HG03196 (cell line): Measurements from ENCODE around the gene MAPKAPK3.

Experiments used
- ATAC-seq: cut with Tn5 transposase; IDR thresholded peaks from one replicate; pipeline ENCODE4 v1.9.1; 2021; ENCODE audit not compliant: unreplicated experiment

Gene MAPKAPK3

DNA sequence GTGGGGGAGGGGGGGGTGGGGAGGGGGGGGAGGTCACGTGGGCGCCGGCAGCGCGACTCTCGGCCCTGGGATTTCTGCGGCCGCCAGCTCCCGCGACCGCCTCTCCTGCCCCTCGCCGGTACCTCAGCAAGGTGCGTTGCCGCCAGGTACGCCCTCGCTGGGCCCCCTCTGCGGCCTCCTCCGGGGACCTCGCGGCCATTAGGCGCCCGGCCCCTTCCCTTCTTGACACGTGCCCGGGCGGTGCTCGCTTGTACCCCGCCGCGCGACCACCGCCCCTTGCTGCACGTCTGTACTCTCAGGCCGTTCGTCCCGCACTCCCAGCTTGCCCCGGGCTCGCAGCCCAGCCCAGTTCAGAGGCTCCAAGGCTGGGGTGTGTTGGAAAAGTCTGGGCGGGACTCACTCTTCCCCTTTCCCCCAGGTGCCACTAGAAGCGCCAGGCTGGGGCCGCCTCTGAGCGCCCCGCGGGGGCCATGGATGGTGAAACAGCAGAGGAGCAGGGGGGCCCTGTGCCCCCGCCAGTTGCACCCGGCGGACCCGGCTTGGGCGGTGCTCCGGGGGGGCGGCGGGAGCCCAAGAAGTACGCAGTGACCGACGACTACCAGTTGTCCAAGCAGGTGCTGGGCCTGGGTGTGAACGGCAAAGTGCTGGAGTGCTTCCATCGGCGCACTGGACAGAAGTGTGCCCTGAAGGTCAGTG, at the start of gene MAPKAPK3:
Gene MAPKAPK3, plus strand, starts transcription at position 56 of the 696 bp plus-strand sequence. Its CDS starts 415 bp downstream, at position 471.
- ATAC-seq: peak; percentile 19

DNA sequence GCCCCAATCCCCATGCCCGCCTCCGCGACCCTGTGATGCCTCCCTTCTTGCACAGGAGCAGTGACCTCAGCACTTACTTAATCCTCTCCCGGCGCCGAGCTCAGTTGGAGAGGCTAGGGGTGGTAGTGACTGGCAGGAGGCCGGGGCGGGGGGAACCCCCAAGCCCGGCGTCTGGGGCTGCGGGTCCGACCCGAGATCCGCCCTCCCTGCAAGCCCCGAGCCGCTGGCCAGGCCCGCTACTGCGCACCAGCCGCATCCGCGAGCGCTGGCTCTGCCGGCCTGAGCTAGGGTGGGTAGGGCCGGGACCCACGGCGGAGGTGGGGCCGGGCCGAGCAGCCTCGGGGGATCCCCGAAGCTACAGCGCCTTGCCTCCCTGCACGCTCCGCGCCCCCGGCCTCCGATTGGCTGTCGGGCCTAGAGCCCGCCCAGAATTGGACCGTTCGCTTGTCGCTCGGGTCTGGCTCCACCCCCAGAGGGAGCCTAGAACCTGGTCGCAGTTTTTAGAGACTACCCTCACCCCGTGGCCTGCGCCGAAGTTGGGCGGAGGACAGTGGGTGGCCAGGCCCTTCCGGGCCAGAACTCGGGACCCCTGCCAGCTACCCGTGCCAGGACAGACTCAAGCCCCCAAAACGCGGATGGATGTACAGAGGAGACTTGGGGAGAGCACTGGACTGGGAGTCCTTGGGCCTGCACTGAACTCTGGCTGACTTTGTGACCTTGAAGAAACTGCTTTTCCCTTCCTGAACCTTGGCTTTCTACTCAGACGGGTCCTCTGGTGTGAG, 49.4 kb upstream of the MAPKAPK3 start, which contains the start of gene C3orf18:
Gene C3orf18, minus strand, starts transcription at position 362 of the 782 bp plus-strand sequence. CDS start 2,048 bp downstream, outside the sequence.
- ATAC-seq: peak; percentile 77

DNA sequence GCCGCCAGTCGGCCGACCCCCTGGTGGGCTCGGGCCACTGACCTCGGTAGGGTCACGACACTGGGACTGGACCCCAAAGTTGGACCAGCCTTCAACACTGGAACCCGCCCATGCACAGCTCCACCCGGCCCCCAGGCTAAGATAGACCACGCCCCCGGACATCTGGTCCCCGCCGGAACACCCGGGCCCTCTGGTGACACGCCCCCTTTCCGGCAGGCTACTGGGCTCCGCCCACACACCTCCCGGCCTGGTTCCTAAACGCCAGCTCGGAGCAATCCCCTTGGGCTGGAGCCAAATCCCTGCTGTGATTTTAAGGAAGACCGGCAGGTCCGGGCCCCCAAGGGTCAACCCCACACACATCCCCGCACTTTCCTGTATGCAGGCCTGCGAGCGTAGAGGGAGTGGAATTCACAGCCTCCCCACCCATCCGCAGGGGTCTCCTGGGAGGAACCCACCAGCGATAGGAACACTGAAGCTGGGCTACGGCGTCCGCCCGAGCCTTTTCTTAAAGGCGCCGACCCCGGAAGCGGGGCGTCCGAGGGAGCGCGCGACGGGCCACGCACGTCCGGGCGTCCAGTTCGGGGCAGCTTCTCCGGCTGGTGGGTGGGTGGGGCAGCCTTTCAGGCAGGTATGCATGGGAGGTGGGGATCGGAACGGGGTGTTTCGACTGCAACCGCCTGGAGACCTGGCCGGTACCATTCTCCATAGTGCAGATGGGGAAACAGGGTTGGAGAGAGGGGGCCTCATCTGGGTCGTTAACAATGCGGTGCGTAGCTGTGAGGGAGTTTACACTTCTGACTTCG, 47.8 kb upstream of the MAPKAPK3 start, which contains the start of gene HEMK1:
Gene HEMK1, plus strand, starts transcription at position 576 of the 803 bp plus-strand sequence. CDS start 1,583 bp downstream, outside the sequence.
- peak; percentile 61 for ATAC-seq

DNA sequence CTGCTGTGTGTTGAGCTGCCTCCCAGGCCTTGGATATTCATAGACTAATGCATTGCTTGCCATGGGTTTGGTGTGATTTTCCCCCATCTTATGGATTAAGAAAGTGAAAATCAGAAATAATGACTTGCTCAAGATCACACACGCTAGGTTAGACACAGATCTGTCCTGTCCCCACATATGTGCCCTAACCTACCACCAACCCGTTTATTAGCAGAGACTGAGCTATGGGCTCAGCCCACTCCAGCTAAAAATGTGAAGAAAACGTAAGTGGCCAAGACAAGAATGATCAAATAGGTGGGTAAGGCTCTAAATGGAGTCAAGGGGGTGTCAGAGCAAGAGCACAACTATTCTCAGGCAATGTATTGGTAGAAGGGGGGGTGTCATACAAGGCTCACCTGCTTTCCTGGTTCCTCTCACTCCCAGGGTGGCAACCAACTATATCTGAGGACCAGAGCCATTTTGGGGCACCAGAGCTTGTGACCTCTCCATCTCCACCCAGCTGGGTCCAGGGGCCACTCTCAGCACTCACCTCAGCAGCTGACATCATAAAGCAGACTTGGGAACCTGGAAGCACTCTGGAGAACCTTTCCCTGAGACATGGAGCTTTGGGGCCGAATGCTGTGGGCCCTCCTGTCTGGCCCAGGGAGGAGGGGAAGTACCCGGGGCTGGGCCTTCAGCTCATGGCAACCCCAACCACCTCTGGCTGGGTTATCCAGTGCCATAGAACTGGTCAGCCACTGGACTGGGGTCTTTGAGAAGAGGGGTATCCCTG, 46.3 kb upstream of the MAPKAPK3 start:
- no peak for ATAC-seq

DNA sequence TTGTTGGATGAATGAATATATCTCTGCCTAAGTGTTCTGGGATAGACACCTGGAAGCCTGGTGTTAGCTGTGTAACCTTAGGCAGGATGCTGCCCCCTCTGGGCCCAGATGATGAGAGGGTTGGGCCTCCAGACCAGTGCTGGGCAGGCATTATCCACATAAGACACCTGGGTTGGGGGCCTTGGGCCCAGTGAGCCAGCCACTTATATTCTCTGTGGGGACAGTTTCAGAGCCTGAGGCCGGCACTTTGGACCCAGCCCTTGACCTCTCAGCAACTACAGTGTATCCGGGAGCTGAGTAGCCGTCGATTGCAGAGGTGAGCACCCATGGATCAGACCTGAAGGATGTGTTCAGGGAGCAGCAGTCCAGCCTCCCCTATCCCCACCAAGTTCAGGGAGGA, 45.5 kb upstream of the MAPKAPK3 start:
- ATAC-seq: no peak

DNA sequence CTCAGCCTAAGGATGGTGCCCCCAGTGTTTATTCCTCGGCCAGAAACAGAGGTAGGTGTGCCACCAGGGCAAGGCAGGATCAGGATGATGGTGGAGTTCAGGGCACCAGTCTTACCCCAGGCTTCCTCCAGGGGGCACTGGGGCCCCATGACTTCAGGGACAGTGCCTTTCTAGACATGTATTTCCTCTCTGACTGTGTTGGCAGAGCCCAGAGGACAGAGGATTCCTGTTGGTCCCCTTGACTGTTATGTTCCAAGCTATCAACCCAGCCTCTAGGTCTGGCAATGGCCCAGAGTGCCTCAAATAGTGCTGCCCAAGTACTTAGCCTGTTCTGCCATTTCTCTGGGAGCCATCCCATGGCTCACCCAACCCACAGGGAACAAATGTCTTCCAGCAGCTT, 44.8 kb upstream of the MAPKAPK3 start:
- ATAC-seq: no peak

DNA sequence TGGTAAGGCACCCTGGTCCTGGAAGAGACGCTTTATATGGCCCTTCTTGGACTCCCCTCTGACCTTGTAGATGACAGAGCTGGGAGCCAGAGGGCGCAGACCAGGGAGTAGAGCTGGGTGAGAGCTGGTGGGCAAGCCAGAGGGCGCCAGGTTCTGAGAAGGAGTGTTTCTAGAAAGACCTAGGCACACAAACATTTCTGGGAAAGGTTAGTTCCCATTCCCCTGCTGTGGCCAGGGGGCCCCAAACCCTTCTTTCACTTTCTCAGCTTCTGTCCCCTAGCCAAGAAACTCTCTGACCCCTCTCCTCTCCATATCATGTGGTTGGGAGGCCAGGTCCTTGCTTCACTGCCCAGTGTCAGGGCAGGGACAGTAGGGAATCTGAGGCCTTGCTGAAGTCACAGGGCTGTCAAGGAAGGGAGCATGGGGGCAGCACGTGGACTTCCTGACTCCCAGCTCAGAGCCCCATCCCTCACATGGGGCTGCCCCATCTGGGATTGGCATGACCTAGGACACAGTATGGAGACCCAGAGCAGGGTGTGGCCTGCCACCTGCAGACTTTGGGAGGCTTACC, 44.1 kb upstream of the MAPKAPK3 start:
- ATAC-seq: no peak

DNA sequence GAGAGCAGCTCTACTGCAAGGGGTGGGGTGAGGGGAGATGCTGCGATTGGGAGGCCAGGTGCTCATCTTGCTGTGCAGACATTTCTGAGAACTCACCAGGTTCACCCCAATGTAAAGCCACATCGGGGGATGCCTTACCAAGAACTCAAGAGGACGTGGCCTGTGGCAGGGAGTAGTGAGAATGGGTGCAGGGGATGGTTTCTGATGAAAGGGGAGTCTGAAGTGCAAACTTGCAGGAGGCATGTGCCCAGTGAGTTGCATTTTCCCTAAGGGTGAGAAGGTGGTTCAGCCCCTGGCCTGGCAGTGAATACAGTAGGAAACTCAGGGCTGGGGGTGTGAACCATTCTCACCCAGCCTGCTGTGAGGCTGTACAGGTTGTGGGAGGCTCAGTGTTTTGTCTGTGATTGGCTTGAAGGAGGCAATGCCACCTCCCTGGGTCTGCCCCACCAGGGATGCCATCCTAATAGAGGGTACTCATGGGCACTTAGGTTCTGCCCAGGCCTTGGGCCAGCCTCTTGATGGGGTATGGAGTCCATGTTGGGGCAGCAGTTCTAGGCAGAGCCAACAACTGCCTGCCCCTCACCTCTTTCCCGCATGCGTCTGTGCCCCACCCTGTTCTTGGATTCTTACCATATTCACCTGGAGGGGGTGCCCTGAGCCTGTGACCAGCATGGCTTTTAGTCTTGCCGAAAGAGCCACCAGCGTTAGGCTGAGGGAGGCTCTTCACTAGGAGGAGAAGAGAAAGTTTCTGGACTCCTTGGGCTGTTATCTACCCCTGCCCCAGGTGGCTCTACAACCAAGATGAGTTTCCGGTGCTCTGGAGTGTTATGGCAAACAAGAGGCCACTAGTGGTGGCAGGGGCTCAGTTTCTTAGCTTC, 43.1 kb upstream of the MAPKAPK3 start:
- ATAC-seq: no peak

DNA sequence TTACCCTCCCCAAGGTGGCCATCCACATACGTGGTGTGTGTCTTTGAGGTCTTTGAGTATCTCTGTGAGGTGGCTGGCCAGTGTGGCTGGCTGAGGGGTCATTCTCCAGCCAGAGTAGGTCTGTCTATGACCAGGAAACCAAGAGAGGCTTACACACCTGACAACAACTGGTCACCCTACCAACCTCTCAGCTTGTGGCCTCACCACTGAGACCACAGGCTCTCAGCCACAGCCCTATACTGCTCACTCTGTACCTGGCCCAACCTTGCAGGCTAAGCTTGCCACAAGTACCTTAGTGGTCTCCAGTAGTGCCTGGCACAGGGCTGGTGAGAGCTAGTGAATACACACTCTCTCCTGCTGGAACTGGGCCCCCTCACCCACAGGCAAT, 42.5 kb upstream of the MAPKAPK3 start:
- ATAC-seq: no peak

DNA sequence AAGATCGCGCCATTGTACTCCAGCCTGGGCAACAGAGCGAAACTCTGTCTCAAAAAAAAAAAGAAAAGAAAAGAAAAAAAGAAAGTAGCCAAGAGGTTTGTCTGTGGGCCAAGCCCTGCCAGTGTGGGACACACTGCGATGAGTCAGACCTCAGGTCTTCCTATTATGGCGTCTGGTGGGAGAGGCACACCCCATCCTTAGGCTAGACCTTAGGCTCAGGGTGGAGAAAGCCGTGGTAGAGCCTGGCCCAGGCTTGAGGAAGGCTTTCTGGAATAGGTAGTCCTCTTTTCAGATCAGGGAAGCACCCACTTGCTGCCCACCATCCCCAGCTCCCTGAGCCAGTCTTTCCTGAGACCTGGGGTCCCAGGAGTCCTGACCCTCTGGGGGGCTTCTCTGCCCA, 41.6 kb upstream of the MAPKAPK3 start:
- no peak for ATAC-seq

DNA sequence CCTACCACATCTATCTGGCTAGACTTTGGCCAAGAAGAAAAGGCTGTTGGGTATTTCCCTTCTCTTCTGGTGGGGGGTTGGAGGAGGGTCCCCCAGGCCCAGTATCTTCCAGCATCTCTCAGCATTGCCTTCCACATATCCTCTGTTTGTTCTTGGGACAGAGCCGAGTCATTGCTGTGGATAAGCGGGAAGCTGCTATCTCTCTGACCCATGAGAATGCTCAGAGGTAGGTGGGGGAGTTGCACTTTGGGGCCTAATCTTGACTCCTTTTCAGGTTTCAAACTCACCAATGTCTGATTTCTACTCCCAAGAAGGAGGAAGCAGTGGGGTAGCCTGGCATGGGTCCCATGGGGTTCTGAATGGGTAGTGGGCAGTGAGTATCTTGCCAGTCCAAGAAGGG, 39.6 kb upstream of the MAPKAPK3 start:
- ATAC-seq: no peak

DNA sequence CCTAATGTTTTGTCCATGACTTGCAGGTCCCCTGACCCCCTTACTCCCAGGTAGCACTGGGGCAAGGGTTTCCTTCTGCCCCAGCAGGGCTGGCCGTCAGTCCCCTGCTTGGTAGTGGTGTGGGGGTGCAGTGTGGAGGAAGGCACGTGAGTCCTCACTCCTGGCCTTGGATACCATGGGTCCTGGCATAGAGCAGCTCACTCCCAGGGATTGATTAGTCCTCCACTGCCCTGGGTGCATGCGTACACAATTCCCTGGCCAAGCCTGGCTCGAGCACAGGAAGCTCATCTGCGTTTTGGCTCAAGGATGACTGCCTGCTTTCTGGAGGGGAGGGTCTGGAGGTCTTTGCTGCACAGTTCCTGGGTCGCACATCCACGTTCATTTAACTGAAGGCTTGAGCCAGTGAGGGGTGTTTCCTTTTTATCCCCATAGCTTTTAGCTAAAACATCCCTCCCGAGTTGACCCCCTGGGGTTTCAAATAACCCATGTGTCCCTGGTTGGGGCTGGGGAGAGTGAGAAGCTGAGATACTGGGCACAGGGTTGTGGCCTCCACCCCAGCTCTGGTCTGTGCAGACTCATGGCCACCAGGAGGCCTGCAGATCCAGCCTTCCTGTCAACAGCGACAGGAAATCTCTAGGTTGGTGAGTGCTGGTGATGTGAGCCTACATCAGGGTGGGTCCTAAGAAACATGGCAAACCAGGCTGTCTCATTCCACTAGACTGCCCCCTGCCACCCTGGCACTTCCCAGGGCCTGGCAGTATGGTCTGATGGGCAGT, 36.1 kb upstream of the MAPKAPK3 start:
- ATAC-seq: no peak

DNA sequence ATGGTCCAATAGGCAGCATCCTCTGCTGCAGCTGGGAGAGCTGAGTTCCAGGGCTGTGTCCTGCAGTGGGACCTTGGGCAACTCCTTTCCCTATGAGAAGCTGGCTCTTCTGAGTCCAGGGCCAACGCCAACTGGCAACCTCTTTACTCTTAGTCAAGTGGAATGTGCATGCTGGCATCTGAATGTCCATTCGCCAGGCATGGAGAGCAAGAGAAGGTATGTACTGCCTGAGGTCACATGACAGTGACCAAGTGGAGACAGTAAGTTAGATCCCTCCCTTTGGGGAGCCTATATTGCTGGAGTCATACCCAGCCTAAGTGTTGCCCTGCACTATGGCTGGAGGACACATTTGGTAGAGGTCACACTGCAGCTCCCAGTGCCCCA, 35.5 kb upstream of the MAPKAPK3 start:
- no peak for ATAC-seq

DNA sequence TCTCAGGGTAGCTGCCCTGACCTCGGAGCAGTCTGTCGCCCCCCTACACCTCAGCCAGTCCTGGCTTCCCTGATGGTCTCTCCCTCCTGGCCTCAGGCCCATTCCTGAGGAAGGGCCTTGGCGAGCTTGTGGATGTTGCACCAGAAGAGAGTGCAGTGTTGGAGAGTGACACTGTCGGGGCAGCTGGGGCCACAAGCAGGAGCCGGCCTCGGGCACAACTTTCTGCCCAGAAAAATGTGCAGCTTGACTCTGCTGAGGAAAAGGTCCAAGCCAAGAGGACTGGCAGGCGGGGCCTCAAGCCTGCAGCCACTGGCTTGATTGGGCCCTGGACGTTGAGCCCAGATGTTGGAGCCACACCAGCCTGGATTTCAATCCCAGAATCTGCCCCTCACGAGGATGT, 34.9 kb upstream of the MAPKAPK3 start:
- ATAC-seq: no peak

DNA sequence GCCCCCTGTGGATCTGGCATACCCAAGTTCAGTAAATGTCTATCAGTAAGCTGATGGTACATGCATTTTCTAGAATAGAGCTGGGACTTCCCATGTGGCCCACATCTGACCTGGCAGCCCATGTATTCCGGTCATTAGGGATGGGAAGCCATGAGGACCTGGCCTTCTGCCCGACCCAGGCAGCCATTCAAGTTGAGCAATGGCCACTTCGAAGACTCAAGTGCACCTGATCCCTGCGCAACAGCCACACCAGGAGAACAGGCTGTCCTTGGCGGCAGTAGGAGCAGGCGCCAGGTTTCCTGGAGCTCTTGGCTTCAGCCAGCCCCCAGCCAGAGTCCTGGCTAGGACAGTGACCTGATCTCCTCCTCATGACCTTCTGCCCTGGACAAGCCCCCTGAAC, 33.1 kb upstream of the MAPKAPK3 start:
- no peak for ATAC-seq

DNA sequence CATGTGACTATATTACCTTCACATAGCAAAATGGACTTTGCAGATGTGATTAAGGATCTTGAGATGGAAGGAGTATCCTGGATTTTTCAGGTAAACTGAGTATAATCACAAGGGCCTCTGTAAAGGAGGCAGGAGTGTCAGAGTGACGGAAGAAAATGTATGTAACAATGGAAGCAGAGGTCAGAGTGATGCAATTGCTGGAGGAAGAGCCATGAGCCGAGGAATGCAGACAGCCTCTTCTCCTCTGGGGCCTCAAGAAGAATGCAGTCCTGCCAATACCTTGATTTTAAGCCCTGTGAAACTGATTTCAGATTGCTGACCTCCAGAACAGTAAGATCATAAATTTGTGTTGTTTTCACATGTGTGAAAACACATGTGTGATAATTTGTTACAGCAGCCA, 32.6 kb upstream of the MAPKAPK3 start:
- no peak for ATAC-seq

DNA sequence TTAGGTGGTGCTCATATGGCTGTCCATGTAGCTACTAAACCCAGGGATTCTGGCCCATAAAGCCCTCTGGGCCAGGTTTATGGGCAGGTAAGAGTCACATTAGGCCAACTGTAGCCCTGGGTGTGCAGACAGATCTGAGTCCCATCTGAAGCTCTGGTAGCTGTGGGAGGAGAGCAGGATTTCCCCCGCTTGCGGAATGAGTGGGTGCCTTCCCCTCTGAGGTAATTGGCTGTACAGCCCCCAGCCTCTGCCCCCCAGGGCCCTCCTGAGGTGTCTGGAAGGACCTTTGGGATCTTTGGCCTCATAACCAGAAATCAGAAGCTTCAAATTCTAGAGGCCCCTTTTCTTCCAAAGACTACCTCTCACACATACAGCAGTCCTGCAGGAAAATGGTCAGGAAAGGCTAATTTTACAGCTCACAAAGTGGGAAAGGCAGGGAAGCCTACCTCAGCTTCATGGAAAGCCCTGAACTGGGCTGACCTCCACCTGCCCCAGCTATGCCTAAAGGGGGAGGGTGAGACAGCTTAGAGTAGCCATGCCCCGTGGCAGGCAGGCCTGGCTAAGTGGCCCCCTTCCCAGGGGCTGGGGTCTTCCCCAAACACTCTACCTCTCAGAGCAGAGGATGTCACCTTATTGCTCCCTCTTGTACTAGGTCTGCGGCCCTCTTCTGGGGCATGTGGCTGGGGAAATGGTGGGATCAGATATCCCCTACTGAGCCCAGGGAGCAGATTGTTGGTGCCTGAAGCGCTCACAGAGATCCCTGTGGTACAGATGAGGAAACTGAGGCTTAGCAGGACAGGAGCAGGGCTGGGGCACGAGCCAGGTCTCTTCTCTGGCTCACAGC, 30.8 kb upstream of the MAPKAPK3 start:
- no peak for ATAC-seq

DNA sequence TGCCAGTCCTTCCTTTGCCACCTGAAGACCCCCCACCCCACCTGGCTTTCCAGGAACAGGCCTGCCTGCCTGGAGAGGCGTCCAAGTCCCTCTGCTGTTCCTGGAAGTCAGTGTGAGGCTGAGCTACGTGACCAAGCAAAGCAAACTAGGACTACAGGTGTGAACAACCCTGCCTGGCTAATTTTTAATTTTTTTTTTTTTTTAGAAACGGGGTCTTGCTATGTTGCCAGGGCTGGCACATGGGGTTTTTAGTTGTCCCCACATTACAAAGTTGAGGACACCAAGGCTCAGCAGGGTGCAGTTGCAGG, 30.2 kb upstream of the MAPKAPK3 start:
- ATAC-seq: no peak
